ENCODE data around the gene STOML3.

STOML3 gene

GRCh38 chr13:38981096-38981495 lies 9.5 kb downstream of the STOML3 start:
- no peak for DNase-seq (ENCODE audit: low spot score)

GRCh38 chr13:38980750-38981078 lies 9.9 kb downstream of the STOML3 start:
- DNase-seq (ENCODE audit: low spot score): no peak

GRCh38 chr13:38979891-38980749 lies 10.5 kb downstream of the STOML3 start:
- peak; percentile 9 for DNase-seq (ENCODE audit: low spot score)

- DNase-seq (ENCODE audit: low spot score): no peak
These were observed 20.1 kb downstream of the STOML3 start for GRCh38 chr13:38970380-38971051.

GRCh38 chr13:38969187-38969586 lies 21.4 kb downstream of the STOML3 start:
- DNase-seq (ENCODE audit: low spot score): no peak

GRCh38 chr13:38967446-38967845 lies 23.2 kb downstream of the STOML3 start:
- DNase-seq (ENCODE audit: low spot score): no peak

- DNase-seq (ENCODE audit: low spot score): no peak
These were observed 25.4 kb downstream of the STOML3 start for GRCh38 chr13:38965281-38965680.

- no peak for DNase-seq (ENCODE audit: low spot score)
These were observed 30.5 kb downstream of the STOML3 start for GRCh38 chr13:38960175-38960574.

GRCh38 chr13:38957794-38958592 lies 32.6 kb downstream of the STOML3 start:
- no peak for DNase-seq (ENCODE audit: low spot score)

- no peak for DNase-seq (ENCODE audit: low spot score)
These were observed 35.8 kb downstream of the STOML3 start for GRCh38 chr13:38954844-38955243.

GRCh38 chr13:38954291-38954690 lies 36.3 kb downstream of the STOML3 start:
- no peak for DNase-seq (ENCODE audit: low spot score)

- no peak for DNase-seq (ENCODE audit: low spot score)
These were observed 37.8 kb downstream of the STOML3 start for GRCh38 chr13:38952827-38953226.

GRCh38 chr13:38951525-38952313 lies 38.9 kb downstream of the STOML3 start:
- DNase-seq (ENCODE audit: low spot score): no peak

- DNase-seq (ENCODE audit: low spot score): no peak
These were observed 39.6 kb downstream of the STOML3 start for GRCh38 chr13:38950987-38951386.

GRCh38 chr13:38947054-38947453 lies 43.6 kb downstream of the STOML3 start:
- DNase-seq (ENCODE audit: low spot score): no peak

- DNase-seq (ENCODE audit: low spot score): no peak
These were observed 46.4 kb downstream of the STOML3 start for GRCh38 chr13:38944219-38944618.

- no peak for DNase-seq (ENCODE audit: low spot score)
These were observed 47.4 kb downstream of the STOML3 start for GRCh38 chr13:38943231-38943630.

- DNase-seq (ENCODE audit: low spot score): no peak
These were observed 49.2 kb downstream of the STOML3 start for GRCh38 chr13:38941353-38941945.

- DNase-seq (ENCODE audit: low spot score): no peak
These were observed 56.8 kb downstream of the STOML3 start for GRCh38 chr13:38933786-38934185.

GRCh38 chr13:38922170-38922569 lies 68.5 kb downstream of the STOML3 start:
- DNase-seq (ENCODE audit: low spot score): no peak

- no peak for DNase-seq (ENCODE audit: low spot score)
These were observed 69.5 kb downstream of the STOML3 start for GRCh38 chr13:38921081-38921480.

Data from SK-N-DZ (cell line).